DMS53 treated with DMSO at 0.1 percent for 48 hours (cell line): ENCODE measurements around the gene DLGAP1.

ENCODE experiments used
- DNase-seq: peaks from one replicate; lab custom pipeline; 2025; ENCODE audit not compliant: unreplicated experiment; lab: John Stamatoyannopoulos, UW

The DLGAP1 gene

DNA sequence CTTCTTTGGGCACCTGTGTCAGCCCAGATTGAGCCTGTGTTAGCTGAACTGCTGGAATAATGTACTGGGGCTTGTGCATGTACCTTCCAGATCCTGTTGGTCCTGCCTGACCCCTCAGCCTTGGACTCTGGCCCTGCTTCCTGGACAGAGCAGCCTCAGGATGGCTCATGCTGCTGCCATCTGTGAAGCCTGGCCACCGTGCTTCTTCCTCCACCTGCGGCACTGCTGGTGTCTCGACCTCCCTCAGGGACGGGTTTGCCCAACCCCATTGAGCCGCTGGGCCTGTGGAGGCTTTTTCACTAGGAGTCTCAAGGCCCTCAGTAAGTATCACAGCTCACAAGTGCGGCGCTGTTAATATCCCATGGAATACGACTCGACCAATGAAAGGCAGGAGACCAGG is 662.4 kb downstream of the DLGAP1 start:
- no peak for DNase-seq

DNA sequence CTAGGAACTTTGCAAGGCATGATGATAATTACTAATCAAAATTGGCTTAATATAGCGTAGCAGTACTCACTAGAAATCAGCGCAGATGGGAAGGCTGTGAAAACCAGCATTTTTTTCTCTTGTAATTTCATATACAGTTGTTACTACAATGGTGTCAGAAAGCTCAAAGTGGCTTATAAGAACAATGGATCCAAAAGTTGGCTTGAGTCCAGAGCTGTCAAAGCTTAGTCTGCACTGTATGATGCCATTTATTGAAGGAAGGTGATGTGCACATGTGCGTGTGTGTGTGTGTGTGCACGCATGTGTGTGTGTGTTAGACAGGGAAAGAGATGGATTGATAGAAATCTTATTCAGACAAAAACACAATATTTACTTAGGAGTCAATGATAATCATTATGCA is 663.9 kb downstream of the DLGAP1 start:
- DNase-seq = no peak

GRCh38 chr18:3790703-3791102 is 664.4 kb downstream of the DLGAP1 start:
- DNase-seq = no peak

DNA sequence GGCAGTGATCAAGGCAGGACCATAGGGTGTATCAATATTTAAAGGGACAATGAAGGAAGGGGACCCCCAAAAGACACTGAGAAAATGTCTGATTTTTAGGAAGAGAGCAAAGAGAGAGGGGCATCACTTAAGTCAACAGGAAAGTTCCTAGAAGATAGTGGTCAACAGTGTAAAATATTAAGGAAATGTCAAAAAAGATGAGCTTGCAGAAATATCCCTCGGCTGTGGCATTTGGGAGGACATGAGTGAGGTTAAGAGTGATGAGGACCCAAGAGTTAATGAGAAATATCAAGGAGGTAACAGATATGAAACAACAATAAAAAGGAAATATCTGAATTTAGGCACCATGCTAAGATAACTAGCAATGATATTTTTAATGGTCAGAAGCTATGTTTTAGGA is 665.6 kb downstream of the DLGAP1 start:
- no peak for DNase-seq

DNA sequence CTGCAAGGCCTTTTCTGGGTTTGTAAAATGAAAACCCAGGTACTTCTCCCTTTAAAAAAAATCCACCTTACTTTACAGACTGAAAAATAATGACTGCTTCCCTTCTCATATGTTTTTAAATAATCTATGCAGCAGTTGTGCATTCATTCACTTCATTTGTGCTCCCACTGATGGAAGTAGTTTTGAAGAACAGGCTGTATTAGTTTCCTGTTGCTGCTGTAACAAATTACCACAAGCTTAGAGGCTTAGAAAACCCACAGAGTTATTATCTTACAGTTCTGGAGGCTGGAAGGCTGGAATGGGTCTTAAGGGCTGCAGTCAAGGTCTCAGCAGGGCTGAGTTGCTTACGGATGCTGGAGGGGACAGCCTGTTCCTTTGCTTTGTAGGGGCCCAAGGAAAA is 670.2 kb downstream of the DLGAP1 start:
- DNase-seq = no peak

DNA sequence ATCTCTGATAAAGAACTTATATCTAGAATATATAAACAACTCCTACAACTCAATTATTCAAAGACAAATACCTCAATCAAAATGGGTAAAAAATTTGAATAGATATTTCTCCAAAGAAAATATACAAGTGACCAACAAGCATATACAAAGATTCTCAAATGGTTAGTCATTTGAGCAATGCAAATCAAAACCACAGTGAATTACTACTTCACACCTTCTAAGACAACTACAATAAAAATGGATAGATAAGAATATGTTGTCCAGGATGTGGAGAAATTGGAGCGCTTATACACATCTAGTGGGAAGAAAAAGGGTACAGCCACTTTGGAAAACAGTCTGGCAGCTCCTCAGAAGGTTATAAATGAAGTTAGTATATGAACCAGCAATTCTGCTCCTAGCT is 672.2 kb downstream of the DLGAP1 start:
- DNase-seq = no peak

DNA sequence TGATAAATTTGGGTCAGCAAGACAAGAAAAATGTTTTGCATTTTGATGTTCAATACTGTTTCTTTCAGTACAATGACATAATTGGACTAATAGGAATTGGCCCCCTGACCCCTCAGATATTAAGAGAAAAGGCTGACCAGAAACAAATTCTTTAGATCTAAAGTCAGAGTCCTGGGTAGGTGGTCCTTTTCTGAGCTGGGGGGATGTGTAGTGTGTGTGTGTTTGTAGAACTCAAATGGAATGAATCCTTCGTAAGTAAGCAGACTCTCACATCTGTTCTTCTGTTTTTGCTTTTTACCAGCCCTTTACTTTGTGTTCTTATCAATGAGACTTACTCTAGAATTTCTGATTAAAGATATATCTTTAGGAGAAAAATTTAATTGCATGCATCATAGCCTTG is 677.4 kb downstream of the DLGAP1 start:
- no peak for DNase-seq

DNA sequence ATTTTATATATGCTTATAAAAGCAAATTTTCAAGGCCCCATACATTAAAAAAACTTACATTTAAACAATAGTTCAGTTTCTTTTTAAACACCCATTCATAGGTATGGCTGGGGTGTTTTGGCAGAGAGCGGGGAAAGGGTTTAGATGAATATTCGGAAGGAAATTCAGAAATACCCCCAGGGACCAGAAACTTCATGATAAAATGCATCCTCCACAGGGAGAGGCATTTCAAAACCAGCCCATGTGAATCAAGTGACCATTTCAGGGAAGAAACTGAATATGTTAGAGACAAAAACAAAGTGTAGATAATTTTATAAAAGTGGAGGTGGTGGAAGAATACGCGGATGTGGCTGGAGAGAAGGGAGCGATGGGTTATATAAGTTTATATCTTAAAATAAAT is 678.0 kb downstream of the DLGAP1 start:
- DNase-seq = no peak

DNA sequence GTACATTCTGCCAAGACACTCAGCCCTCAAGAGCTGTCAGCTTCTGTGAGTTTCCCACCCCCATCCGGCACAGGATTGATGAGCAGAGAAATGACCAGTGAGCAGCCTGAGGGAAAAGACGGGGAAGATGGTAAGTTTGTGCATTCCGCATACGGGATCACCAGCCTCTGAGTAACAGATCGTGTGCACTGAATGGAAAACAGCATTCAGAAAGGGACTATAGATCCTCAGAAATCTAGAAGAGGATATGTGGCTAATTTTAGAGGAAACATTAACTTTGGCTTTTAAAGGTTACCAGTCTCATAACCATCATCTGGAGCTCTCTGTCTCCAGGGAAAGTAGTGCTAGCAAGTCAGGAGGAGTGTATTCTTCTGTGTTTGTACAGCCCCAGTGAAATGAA is 679.1 kb downstream of the DLGAP1 start:
- DNase-seq = no peak

- DNase-seq = peak; percentile 59
Measured at GRCh38 chr18:3773303-3773702, 681.8 kb downstream of the DLGAP1 start.

GRCh38 chr18:3771121-3771971 is 683.8 kb downstream of the DLGAP1 start:
- peak; percentile 93 for DNase-seq

DNA sequence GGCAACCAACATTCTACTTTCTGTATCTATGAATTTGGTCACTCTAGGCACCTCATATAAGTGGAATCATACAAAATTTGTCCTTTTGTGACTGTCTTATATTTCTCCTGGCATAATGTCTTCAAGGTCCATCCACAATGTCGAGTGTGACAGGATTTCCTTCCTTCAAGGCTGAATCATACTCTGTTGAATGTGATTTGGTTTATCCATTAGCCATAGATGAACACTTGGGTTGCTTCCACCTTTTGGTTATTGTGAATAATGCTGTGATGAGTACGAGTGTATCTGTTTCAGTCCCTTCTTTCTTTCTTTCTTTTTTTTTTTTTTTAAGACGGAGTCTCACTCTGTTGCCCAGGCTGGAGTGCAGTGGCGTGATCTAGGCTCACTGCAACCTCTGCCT is 693.8 kb downstream of the DLGAP1 start:
- DNase-seq = no peak

DNA sequence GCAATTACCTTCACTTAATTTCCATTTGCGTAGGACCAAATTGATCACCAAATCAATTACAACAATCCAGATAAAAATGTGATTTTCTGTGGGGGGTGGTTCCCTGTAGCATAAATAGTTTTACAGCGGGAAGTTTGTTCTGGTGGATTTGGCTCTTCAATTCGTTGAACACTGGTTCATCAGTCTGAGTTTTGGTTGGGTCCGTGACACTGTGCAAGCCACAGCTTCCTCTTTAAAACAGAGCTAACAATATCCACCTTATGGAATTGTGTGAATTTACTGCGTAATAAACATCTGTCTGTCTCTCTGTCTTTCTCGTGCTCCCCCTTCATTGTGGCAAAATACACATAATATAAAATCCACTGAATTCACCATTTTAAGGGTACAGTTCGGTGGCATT is 694.4 kb downstream of the DLGAP1 start:
- DNase-seq = no peak

- DNase-seq = no peak
Measured at GRCh38 chr18:3759099-3759498, 696.0 kb downstream of the DLGAP1 start.

DNA sequence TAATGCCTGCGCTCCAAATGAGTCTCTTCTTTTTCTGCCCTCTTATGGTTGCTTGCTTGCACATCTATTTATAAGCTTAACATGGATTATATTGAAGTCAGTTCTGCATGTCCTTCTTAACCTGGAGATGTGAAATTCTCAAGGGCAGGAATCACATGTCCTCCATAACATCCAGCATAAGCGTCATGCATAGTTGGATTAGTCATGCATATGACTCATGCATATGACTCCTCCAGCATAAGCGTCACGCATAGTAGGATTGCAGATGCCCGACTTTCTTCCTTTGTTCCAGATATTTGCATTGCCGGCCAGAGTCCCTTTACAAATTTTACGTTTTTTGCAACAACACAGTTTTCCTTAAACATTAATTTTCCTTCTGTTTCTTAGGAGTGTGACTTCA is 696.6 kb downstream of the DLGAP1 start:
- DNase-seq = peak; percentile 54

DNA sequence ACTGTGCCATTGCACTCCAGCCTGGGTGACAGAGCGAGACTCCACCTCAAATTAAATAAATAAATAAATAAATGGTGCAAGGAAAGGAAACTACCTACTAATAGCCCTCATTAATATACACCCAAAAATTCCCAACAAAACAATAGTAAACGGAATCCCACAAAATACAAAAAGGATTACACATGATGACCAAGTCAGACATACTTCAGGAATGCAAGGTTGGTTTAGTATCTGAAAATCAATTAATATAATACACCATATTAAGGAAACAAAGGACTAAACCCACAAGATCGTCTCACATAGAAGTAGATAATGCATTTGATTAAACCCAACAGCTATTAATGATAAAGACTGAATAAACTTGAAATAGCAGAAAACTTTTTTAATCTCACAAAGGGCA is 697.7 kb downstream of the DLGAP1 start:
- DNase-seq = no peak

GRCh38 chr18:3753106-3753505 is 702.0 kb downstream of the DLGAP1 start:
- DNase-seq = no peak

DNA sequence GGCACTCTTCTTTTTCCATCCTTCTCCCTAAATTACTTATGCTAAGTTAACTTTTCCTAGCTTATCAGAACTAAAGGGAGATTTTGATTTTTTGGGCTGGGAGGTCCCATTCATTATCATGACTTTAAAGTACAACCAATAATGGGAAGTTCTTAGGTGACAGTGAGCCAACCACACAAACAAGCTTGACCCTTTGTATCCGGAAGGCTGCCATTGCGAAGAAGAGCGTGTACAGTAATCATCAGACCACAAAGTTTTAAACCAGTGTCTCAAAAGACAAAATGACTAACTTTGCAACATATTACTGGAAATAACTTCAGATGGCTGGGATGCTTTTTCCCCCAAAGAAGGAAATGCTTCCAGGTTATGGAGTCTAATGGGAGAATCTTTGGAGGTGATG is 707.0 kb downstream of the DLGAP1 start:
- no peak for DNase-seq

- DNase-seq = no peak
Measured at GRCh38 chr18:3747176-3747973, 707.7 kb downstream of the DLGAP1 start.

GRCh38 chr18:3742541-3742940 is 712.6 kb downstream of the DLGAP1 start:
- no peak for DNase-seq

DNA sequence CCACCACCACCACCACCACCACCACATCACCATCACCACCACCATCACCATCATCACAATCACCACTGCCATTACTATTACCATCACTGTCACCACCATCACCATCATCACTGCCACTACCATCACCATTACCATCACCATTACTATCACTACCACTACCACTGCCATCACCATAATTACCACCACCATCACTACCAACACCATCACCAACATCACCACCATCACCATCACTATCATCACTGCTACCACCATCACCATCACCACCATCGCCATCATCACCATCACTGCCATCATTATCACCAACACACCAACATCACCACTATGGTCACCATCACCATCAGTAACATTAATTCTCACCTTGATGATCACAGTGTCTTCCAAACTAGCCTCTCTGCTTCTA is 713.8 kb downstream of the DLGAP1 start:
- no peak for DNase-seq

GRCh38 chr18:3728704-3729437 is 726.2 kb downstream of the DLGAP1 start:
- no peak for DNase-seq
